Left ventricle myocardium superior (tissue), 1 donor: Measurements from ENCODE around the gene FA2H. TPM values are rescaled to one million over a fixed set of nuclear protein-coding genes. Genes with fewer than 3 reads are reported as not detected.

ENCODE experiments used
- total RNA-seq: library from RNA; stranded (reverse); fragmentation: NEBNext Ultra II Directional; extraction: Animal tissue kit (Norgen Biotek cat#: 25700); gene quantifications from one replicate; pipeline ENCODE4 v1.2.1, GENCODE V29; 2021
- donor health status: DM: no; HTN: yes; CAD: no; lungs with severe emphysema.

Gene FA2H
- total RNA-seq, 1 donor from 2014 or later: 0.50 TPM

Other genes with a start within 250 kb of the FA2H start
- 80.0 TPM for gene GLG1, start 167.7 kb downstream of the FA2H start, total RNA-seq
- 4.6 TPM for gene RFWD3, start 107.9 kb downstream of the FA2H start, total RNA-seq
- 4.7 TPM for gene MLKL, start 74.0 kb downstream of the FA2H start, total RNA-seq
- 59.6 TPM for gene WDR59, start 210.3 kb upstream of the FA2H start, total RNA-seq
- 24.5 TPM for gene ZNRF1, start 224.2 kb upstream of the FA2H start, total RNA-seq